ENCODE measurements around the gene JUP.

The JUP gene

GRCh38 chr17:41717408-41718286 lies 68.9 kb downstream of the JUP start:
- DNase-seq = no peak

- no peak for DNase-seq
Measured at GRCh38 chr17:41711669-41712400, 74.7 kb downstream of the JUP start, which contains the start of gene GAST. Gene GAST, plus strand, starts transcription at chr17:41712331. Its CDS starts 3,106 bp downstream, at chr17:41715437.

- DNase-seq = no peak
Measured at GRCh38 chr17:41710472-41711090, 75.9 kb downstream of the JUP start.

- no peak for DNase-seq
Measured at GRCh38 chr17:41707803-41708669, 78.5 kb downstream of the JUP start.

GRCh38 chr17:41705271-41705991 lies 81.1 kb downstream of the JUP start:
- no peak for DNase-seq
